GM18508 (cell line): ENCODE data around the gene TAB3.

Experiments used
- ATAC-seq: cut with Tn5 transposase; IDR thresholded peaks from one replicate; pipeline ENCODE4 v1.9.1; 2021; ENCODE audit warnings: moderate number of reproducible peaks; ENCODE audit not compliant: insufficient read depth, unreplicated experiment

Gene TAB3

GRCh38 chrX:30887288-30887687 is 1.8 kb downstream of the TAB3 start:
- ATAC-seq = no peak

DNA sequence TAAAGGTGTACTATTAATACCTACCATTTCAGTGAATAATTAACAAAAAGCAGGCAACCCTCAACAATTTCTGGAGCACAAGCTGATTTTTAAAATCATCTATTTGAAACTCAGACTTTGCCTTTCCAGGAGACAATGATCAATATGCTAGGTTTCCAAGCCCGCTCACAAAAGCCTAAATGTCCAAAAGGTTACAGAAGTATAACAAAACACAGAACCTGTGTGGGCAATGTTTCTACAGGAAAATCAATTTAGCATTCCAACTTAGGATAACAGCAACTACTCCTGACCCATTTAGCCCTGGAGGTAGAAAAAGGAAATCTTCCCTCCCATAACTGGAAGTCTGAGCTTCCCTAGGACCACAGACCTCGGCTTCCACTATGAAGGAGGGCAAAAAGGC is 3.9 kb downstream of the TAB3 start:
- ATAC-seq = no peak

GRCh38 chrX:30883138-30883537 is 5.9 kb downstream of the TAB3 start:
- no peak for ATAC-seq

DNA sequence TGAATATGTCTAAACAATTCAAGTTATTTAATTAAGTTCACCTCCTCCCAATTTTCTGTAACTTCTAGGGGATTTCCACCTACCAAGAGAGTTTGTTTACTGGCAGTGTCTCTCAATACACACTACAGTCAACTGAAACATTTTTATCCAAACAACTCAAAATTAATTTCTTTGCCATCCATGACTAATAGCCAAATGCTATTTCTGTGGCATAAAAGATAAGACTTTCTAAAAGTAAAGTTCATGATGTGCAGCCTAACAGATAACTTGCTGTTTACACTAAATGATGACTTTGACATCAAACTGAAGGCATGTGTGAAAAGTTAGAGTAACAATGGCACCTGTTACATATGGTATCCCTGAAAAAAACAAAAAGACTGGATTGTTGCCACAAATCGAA is 7.3 kb downstream of the TAB3 start:
- ATAC-seq = no peak

DNA sequence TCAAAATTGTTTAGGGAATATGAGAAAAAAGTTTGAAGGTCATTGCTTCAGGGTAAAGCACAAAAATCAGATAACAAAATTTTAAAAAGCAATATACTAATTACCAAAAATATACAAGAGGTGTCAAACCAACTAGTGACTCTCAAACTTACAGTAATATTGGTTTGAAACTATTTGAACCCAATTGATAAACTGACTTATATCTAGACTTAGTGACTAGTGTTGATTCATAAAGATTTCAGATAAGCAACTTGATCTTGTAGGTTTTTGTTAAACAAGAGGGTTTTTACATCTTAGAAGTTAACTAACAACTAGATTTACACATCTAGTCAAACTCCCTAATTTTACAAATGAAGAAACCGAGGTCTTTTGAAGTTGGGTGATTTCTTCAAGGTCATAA is 7.7 kb downstream of the TAB3 start:
- ATAC-seq = no peak

- ATAC-seq = no peak
Measured at GRCh38 chrX:30880058-30880457, 9.0 kb downstream of the TAB3 start.

DNA sequence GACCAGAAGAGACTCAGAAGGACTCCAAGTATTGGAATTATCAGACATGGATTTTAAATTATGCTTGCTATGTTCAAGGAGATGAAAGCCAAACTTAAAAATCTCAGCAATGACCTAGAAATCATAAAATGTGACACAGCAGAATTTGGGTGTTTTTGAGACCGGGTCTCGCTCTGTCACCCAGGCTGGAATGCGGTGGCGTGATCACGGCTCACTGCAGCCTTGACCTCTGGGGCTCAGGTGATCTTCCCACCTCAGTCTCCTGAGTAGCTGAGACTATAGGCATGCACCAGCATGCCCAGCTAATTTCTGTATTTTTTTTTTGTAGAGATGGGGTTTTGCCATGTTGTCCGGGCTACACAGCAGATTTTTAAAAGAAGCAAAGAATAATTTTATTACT is 12.7 kb downstream of the TAB3 start:
- ATAC-seq = no peak

- ATAC-seq = no peak
Measured at GRCh38 chrX:30875957-30876356, 13.1 kb downstream of the TAB3 start.

GRCh38 chrX:30874851-30875250 is 14.2 kb downstream of the TAB3 start:
- ATAC-seq = no peak

DNA sequence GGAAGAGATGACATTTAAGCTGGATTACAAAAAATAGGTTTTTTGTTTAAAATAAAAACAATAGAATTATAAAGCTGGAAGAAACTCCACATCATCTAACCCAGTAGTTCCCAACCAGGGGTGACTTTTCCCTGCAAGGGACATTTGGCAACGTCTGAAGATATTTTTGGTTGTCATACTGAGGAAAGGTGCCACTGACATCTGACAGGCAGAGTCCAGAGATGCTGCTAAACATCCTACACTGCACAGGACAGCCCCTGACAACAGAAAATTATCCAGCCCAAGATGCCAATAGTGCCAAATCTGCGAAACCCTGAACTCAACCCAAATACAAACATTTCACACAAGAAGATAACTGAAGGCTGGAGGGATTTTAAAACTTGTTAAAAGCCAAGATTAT is 18.5 kb downstream of the TAB3 start:
- no peak for ATAC-seq

- no peak for ATAC-seq
Measured at GRCh38 chrX:30865612-30866011, 23.4 kb downstream of the TAB3 start.

DNA sequence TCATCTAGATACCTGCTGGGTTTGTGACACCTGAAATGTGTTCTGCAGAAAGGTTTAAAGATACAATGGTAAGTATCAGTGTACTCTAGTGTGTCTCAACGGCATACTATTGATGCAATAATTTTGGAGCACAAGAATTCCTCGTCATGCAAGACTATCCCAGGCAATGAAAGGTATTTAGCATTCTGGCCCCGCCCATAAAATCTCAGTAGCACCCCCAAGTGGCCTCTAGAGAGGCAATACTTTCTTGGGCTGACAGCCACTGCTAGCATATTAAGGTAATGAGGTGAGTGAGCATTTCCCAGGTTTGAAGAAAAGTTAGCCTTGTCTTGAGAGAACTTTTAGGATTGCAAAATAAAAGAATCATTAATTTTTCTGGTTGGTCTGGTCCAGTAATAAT is 24.0 kb downstream of the TAB3 start:
- no peak for ATAC-seq

GRCh38 chrX:30864383-30864785 is 24.7 kb downstream of the TAB3 start:
- no peak for ATAC-seq

DNA sequence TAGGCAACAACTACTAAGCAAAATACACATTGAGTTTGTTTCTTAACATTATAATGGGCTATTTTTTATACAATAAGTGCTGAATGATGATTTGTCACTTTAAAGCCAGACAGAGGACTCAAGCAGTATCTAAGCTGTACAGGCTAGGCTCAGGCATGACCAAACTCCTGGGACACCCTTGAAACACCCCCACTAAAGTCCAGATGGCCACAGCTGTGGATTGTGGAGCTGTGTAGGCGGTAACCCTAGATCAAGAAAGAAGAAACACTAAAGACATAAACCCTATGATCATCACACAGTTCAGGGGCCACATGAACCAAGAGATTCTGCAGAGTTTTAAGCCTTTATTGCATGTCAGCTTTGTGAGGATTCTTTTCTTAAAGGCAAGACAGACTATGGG is 25.1 kb downstream of the TAB3 start:
- no peak for ATAC-seq

DNA sequence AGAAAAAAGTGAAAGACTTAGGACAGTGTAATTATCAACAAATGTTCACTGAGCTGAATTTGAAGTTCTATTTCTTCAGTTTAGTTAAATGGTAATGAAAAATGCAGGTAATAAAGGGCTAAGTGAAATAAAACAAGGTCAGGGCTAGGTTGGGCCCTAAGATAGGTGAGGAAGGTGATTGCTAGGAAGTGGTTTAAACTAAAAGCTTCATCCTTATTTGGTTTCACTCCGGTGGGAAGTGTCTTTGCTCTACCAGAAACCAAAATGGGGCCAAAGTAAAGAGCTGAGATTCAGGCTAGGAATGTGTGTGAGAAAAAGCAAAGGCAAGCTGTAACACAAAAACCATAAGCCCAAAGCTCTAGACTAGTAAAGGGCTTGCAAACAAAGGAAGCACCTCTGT is 31.0 kb downstream of the TAB3 start:
- ATAC-seq = no peak

GRCh38 chrX:30851449-30851848 is 37.6 kb downstream of the TAB3 start:
- no peak for ATAC-seq

- no peak for ATAC-seq
Measured at GRCh38 chrX:30835373-30835772, 53.7 kb downstream of the TAB3 start.

- no peak for ATAC-seq
Measured at GRCh38 chrX:30833896-30834295, 55.2 kb downstream of the TAB3 start.

DNA sequence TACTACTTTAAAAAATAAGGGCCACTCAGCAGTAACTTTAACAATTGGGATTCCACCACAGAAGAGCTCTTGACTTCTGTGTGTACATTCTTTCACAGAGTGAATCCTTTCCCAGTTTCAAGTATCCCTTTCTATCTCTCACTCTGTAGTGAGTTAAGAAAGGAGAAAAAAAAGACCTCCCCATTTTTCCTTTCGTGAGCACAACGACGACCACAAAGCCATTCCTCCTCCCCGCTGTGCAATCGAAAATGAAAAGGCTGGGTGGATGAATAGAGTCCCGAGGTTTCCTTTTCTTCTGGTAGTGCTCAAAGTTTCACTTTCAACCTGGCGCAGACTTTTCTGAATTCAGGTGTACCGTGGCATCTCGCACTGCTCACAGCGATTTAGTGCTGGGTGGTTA is 58.0 kb downstream of the TAB3 start:
- ATAC-seq = no peak

DNA sequence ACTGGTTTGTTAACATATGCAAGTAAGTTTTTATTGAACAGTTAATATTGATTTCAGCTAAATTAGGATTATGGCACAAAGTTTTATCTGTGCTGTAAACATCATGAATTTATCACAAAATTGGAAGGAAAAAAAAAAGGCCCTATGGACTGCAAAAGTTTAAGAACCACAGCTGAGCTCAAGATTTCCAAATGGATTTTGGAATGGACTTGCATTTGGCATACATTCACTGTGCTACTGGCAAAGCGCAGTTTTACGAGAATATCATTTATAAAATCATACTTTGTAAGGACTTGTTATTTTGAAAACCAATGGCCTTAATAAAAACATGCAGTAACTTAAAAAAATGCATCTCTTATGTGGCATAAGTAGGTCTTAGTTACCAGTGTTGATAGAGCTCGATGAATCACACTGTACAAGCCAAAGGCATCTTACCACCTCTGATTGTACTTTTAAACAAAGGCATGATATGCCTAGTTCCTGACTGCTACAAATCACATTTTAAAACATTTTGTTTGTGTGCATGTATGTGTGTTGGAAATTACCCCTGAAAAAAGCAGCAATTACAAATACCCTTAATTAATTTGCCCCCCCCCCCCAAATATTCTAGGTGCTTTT is 58.6 kb downstream of the TAB3 start:
- no peak for ATAC-seq

DNA sequence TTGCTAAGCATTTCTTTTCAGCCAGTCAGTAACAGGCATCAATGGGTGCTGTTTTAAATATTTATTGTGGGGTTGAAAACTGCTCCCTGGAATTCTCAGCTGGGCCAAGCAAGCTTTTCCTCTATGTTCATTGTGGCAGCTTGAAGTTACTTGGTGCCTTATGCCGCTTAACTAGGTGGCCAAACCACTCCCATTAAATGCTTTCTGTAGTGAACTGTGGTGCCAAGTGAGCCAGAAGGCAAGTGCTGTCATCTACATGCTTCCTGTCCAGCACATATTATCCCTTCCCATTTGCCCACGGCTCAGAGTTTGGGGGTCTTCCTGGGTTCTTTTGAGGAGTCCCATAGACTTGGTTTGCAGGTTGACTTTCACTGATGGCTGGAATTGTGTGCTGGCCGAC is 64.8 kb downstream of the TAB3 start:
- no peak for ATAC-seq

DNA sequence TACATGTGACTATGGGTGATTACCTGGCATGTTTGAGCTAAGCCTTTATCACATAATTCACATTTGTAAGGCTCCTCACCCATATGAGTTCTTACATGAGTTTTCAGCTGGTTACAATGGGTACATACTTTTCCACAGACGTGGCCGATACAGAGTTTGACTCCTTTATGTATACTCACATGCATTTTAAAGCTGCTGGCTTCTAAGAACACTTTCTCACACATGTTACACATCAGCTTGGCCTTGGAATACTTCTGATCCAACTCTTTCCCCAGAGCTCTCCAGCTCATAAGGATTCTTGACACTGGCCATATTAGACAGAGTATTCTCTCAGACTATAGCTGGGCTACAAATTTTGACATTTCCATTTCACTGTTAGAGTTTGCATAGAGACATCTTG is 66.3 kb downstream of the TAB3 start:
- no peak for ATAC-seq

- peak; percentile 73 for ATAC-seq
Measured at GRCh38 chrX:30822068-30822681, 66.9 kb downstream of the TAB3 start.
